Stimulated activated CD8-positive, alpha-beta memory T cell treated with anti-CD3 and anti-CD28 coated beads, Interleukin-15, amount 100 ng/mL, for 24 hours (primary cell): ENCODE results near the gene ZNF609.

Source experiments
- DNase-seq: peaks from one replicate; pipeline ENCODE4 v3.0.0-alpha.2; 2020; ENCODE audit warnings: low read depth

The ZNF609 gene

DNA sequence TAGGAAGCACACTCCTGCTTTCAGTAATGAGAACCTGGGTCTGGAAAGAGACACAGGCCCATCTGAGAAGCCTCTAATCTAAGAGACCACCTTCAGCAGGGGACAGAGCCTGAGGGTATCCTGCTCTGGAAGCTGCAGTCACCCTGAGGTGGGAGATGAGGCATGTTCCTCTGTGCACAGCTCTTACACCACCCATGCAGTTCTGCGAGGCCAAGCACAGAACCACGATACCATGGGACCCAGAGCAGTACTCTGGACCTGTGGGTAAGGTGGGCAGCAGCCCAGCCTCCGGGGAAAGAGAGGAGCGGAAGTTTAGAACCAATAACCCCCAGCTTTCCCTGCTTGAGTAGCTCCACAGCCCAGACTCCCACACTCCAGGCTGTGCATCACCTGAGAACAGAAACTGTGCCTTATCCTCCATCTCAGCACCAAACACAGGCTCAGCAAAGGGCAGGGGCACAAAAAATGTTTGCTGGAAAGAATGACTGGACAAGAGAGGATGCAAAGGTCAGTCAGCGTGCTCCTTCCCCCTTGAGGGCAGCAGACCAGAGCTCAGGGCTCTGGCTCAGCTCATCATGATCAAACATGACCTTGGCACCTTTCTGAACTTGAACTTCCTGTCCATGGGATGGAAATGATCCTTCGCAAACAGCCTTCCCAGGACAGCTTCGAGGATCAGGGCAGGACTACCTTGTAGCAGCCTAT, 271.9 kb downstream of the ZNF609 start:
- no peak for DNase-seq
